DMS153 treated with DMSO at 0.1 percent for 48 hours (cell line): ENCODE measurements around the gene CSTF2.

Source experiments
- DNase-seq: peaks from one replicate; lab custom pipeline; 2025; ENCODE audit not compliant: unreplicated experiment; lab: John Stamatoyannopoulos, UW

Gene CSTF2

GRCh38 chrX:100870527-100870926 lies 50.3 kb downstream of the CSTF2 start:
- DNase-seq = no peak

- DNase-seq = no peak
Measured at GRCh38 chrX:100871594-100872560, 51.7 kb downstream of the CSTF2 start.

GRCh38 chrX:100874325-100874724 lies 54.1 kb downstream of the CSTF2 start, which contains the start of gene NOX1:
NOX1 (minus strand) TSS chrX:100874359; CDS start chrX:100874139, 220 bp downstream.
- no peak for DNase-seq

GRCh38 chrX:100880368-100880767 lies 60.2 kb downstream of the CSTF2 start:
- DNase-seq = no peak

- no peak for DNase-seq
Measured at GRCh38 chrX:100883654-100884053, 63.5 kb downstream of the CSTF2 start.
